Anterior cingulate cortex (tissue), 58 donors: Measurements from ENCODE around the gene KDM5A.
"Not testable (repeated sequence)": the region's sequence is repeated elsewhere in the genome, so short reads cannot be mapped to it uniquely, and the experiment has no call there.

Experiments
- DNase-seq, 58 donors: peaks; one replicate each; lab custom pipeline; 2025; lab: John Stamatoyannopoulos, UW

KDM5A gene

DNA sequence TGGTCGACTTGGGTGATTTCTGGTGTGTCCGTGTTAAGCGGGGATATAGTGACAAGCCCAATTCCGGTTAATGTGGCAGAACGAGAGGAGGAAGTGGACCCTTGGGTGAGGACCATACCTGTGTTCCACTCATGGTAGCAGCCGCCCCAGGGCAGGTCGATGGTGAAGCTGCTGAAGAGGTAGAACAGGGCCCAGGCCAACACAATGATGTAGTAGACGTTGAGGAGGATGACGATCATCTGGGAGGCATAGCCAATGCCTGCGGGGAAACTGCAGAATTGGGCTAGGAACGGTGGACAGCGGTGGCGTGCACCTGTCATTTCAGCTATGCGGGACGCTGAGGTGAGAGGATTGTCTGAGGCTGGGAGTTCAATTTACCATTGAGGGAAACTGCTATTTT lies 146.6 kb downstream of the KDM5A start:
- no peak for DNase-seq

DNA sequence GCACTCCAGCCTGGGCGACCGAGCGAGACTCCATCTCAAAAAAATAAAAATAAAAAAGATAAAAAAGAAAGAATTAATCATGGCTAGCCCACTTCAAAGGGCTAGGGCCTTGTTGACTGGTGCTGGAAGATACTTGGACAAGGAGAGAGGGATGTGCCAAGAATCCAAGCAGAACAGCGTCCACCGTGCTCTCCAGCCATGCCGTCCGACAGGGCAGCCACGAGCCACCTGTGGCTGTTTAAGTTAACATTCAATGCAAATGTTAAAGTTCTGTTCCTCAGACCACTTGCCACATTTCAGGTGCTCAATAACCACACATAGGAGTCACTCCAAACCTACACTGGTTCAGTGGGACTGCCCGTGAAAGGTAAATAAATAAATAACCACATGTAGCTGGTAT lies 147.9 kb downstream of the KDM5A start:
- no peak for DNase-seq

DNA sequence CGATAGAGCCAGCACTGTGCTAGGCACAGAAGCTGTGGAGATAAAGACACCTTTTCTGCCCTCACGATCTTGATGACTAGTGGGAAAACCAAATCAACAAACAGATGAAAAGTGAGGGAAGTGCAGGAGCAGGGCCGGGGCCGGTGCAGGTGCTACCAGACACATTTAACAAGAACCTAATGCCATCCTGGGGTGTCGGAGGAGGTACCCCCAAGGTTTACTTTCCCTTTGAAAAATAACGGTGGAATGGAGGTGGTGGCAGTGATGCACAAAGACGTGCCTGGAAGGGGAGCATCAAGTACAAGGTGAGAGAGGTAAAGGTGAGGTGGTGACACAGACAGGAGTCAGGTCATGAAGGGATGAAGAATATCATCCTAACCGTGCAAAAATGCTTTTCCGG lies 148.6 kb downstream of the KDM5A start:
- no peak for DNase-seq

DNA sequence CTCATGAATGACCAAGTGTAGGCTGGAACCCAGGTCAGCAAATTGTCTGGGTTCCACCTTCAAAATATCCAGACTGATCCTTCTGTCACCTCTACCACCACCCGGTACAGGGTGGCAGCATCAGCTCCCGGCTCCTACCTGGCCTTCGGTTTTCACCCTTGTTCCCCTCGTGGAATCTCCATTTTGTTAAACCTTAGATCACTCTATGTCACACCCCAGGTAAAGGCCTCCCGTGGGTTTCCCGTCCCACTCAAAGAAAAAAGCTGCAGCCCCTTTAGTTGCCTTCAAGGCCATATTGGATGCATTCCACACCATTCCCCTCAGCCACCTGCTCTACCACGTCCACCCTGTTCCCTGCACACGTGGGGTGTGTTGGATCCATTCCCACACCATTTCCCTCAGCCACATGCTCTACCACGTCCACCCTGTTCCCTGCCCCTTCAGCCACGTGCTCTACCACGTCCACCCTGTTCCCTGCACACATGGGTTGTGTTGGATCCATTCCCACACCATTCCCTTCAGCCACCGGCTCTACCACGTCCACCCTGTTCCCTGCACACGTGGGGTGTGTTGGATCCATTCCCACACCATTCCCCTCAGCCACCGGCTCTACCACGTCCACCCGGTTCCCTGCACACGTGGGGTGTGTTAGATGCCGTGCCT lies 150.3 kb downstream of the KDM5A start:
- no peak for DNase-seq

DNA sequence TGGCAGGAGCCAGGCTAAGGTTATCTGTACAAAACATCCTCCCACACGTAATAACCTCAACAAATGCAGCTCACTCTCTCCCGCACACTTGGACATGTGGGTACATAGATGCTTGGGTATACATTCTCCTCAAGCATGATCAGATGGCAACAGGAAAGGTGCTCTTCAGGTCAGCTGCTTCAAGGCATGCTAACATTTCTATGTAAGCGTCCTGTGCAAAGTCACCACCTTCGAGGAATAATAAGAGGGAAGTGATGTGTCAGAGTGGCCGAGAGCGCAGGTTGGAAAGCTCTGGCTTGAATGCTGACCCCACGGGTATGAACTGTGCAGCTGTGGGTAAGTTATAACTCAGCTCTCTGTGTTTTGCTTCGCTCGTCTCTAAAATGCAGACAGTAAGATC lies 151.0 kb downstream of the KDM5A start:
- DNase-seq: no peak

DNA sequence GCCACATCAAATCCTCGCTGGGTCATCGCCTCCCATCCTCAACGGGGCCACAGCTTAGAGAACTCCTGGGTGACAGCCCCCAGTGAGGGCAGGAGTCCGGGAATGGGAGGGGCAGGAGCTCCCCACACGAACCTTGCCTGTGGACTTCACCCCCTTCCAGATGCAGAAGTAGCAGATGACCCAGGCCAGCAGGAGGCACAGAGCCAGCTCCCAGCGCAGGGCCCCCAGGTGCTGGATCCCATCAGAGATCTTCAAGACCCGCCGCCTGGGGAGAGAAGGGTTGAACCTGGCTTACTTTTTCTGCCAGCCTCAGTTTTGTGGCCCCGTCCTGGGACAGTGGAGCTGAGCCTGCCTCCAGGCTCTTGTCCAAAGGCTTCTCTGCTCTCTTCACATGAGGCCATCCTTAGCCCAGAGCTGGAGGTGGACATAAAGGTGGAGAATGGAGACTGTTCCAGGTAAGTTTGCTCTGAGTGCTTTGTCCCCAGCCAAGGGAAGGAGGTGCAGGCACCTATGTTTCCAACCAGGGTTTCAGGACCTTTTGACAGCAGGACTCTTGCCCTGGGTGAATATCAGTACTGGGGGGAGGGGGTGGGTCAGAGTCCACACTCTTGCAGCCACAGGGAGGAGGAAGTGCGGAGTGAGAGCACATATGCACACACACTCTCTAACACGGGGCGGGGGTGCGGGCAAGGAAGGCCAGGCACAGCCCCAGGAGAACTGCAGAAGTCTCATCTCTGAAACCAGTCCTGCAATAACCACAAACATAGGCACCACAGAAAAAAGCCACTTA lies 151.9 kb downstream of the KDM5A start:
- no peak for DNase-seq

DNA sequence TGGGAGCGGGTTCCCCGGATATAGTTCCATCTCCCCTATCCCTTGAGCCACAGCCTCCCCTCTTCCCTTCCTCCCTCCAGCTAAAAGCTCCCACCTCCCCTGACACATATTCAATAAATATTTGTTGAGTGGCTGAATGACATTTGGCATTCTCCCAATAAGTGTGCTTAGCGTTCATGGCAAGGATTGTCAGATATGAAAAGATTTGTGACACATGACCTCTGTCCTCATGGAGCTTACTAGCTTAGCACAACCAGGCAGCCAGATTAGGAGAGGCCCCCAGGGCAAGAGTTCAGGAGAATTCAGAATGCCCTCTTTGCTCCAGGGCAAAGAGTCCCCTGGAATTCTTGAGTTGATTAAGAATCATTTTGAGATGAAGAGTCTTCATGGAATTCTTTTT lies 152.7 kb downstream of the KDM5A start:
- DNase-seq: no peak

DNA sequence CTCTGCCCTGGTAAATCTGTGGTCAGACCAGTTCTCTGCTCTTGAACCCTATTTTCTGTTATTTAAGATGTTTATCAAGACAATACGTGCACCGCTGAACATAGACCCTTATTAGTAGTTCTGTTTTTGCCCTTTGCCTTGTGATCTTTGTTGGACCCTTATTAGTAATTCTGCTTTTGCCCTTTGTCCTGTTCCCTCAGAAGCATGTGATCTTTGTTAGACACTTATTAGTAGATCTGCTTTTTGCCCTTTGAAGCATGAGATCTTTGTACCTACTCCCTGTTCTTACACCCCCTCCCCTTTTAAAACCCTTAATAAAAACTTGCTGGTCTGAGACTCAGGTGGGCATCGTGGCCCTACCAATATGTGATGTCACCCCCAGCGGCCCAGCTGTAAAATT lies 153.2 kb downstream of the KDM5A start:
- not testable (repeated sequence) for DNase-seq

DNA sequence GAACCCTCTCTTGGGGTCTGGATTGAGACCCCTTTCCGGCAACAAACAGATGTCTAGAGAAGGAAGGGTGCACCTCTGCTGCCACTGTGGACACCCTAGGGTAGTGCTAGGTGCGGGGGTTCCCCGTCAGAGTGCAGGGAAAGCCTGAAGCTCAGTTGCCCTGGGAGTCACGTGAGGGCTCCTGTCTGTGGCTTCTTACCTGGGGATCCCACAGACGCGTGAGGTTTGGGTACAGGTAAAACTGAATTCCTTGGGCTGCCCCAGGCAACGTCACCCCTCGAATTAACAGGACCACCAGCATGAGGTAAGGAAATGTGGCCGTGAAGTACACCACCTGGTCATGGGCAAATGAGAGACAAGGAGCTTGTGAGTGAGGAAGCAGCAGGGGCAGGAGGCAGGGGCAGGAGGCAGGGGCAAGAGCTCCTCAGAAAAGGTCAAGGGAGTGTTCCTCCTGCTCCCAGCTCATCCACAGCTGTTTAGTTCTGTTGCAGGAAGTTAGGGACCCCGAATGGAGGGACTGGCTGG lies 154.2 kb downstream of the KDM5A start:
- DNase-seq: no peak

DNA sequence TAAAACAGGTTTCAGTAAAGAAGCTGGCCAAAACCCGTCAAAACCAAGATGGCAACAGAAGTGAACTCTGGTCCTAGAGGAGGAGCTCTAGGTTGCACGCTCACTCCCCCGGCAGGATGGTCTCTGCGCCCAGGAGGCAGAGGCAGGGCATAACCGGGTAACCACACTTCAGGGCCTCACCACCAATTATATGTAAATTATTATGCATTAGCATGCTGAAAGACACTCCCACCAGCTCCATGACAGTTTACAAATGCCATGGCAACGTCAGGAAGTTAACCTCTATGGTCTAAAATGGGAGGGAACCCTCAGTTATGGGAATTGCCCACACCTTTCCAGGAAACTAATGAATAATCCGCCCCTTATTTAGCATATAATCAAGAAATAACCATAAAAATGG lies 155.1 kb downstream of the KDM5A start:
- DNase-seq: no peak

DNA sequence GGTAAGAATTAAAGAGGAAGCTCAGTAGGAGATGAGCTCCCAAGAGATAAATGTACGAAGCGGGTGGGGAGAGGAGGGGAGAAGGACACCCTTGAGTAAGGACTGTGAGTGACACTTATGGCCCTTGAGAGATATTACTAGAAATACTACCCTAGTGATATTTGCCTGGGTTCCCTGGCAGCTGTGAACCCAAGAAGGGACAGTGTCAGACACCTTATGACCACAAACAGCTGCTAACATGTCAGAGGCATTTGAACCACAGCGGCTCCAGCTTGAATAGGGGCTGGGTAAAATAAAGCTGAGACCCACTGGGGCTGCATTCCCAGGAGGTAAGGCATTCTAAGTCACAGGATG lies 155.5 kb downstream of the KDM5A start:
- no peak for DNase-seq

DNA sequence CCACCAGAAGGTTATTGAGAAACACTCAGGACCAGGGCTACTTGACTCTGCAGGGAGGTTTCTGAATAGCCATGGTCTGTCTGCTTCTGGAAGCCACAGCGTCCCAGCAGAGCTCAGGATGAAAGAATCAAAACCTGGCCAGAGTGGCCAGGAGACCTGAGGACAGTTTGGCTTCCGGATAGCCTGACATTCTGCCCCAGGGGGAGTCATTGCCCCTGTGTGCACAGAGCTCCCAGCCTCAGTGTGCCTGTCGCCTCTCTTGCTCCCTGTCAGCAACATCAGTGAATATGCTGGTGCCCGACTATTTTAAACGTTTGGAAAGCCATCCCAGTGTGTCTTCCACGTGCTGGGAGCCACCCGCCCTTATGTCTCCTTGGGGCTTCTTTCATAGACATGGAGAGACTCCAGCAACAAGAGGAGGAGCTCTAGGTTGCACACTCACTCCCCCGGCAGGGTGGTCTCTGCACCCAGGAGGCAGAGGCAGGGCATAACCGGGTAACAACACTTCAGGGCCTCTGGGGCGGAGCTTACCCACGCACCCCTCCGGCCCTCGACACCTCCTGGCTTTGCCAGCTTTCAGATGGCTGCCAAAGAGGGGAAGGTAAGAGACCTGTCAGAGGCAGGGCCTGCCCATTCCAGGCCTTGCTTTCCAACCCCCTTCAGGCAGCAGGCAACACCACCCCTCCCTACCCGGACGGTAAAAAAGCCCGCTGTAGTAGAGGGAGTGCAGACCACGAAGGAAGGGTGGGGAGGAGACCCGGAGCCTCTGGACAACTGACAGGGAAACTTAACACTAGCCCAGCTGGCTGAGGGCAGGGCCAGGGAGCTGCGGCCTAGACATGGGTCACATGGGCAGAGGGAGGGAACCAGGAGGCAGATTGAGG lies 156.1 kb downstream of the KDM5A start:
- no peak for DNase-seq

DNA sequence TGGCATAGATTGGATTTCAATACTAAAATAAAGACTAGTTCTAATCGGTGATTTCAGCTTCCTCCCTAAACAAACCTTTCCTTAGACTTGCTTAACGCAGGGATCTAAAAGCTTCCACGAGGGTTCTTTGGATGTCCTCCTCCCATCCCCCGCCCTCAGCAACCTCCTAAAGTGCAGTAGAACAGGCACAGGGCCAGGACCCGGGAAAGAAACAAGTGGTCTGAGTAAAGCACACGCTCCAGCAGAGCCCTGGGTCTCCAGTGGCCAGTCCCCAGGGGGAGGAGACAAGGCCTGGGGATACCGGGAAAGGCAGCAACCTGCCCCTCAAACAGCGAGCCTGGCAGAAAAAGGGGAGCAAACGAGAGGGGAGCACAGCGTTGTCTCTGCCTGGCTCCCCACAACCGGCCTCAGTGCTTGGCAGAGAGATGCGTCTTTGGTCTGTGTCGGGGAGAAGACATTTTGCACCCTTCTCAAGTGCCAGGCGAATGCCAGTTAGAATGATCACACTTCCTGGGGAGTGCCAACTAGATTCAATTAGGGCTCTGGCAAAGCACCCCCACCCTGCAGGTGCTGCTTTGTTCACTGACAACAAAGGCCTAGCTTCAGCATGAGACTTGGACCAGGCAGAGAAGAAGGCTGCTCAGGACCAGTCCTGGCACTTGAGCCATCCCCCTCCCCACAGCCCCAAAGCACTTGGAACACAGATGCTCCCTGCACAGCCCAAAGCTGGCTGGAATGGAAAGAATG lies 158.0 kb downstream of the KDM5A start:
- DNase-seq: peak in 46 of 58 donors; percentile 12 to 80 (median 54)
